MM.1S (cell line): Measurements from ENCODE around the gene SAMD8.
A peak's percentile ranks its signal among the peaks of the same experiment; 100 is the strongest.

Experiments used
- DNase-seq: peaks from one replicate; pipeline ENCODE4 v3.0.0-alpha.2; 2015
- H2AFZ ChIP-seq: fragments of 300-600 bp; sonication (generic); 2 replicates; pipeline ENCODE4 v1.6.0; 2016; ENCODE audit warnings: antibody characterized with exemption, low read length
- H3F3A ChIP-seq: fragments of 300-600 bp; sonication (generic); 2 replicates; pipeline ENCODE4 v1.6.1; 2016; ENCODE audit warnings: mild to moderate bottlenecking, antibody characterized with exemption, low read length, moderate library complexity, mixed read lengths; ENCODE audit not compliant: insufficient read depth
- H3K27ac ChIP-seq: fragments of 300-600 bp; sonication (generic); 2 replicates; pipeline ENCODE4 v1.5.1; 2016; ENCODE audit warnings: mild to moderate bottlenecking, low read length
- H3K27me3 ChIP-seq: fragments of 300-600 bp; sonication (generic); replicated peaks from 2 replicates; pipeline ENCODE4 v1.6.0; 2016; ENCODE audit warnings: low read length; ENCODE audit not compliant: insufficient read depth
- H3K36me3 ChIP-seq: fragments of 300-600 bp; sonication (generic); replicated peaks from 2 replicates; pipeline ENCODE4 v1.6.1; 2016; ENCODE audit warnings: mild to moderate bottlenecking, low read length, mixed read lengths; ENCODE audit not compliant: insufficient read depth
- H3K4me1 ChIP-seq: fragments of 300-600 bp; sonication (generic); 2 replicates; pipeline ENCODE4 v1.6.1; 2016; ENCODE audit warnings: low read length, mixed read lengths
- H3K4me2 ChIP-seq: fragments of 300-600 bp; sonication (generic); 2 replicates; pipeline ENCODE4 v1.6.0; 2016; ENCODE audit warnings: low read depth, low read length
- H3K4me3 ChIP-seq: fragments of 300-600 bp; sonication (generic); 2 replicates; pipeline ENCODE4 v1.5.1; 2016; ENCODE audit warnings: low read length, mixed read lengths
- H3K79me2 ChIP-seq: fragments of 300-600 bp; sonication (generic); 2 replicates; pipeline ENCODE4 v1.6.1; 2016; ENCODE audit warnings: mixed run types, low read length, mixed read lengths
- H3K9ac ChIP-seq: fragments of 300-600 bp; sonication (generic); 2 replicates; pipeline ENCODE4 v1.6.1; 2016; ENCODE audit warnings: low read length, mixed read lengths
- H3K9me2 ChIP-seq: fragments of 300-600 bp; sonication (generic); replicated peaks from 2 replicates; pipeline ENCODE4 v1.6.1; 2016; ENCODE audit warnings: mild to moderate bottlenecking, low read length, mixed read lengths; ENCODE audit not compliant: insufficient read depth
- H3K9me3 ChIP-seq: fragments of 300-600 bp; sonication (generic); replicated peaks from 2 replicates; pipeline ENCODE4 v1.6.1; 2016; ENCODE audit warnings: mild to moderate bottlenecking, low read length, mixed read lengths; ENCODE audit not compliant: insufficient read depth
- H4K20me1 ChIP-seq: fragments of 300-600 bp; sonication (generic); 2 replicates; pipeline ENCODE4 v1.6.1; 2016; ENCODE audit warnings: mild to moderate bottlenecking, low read length, moderate library complexity, mixed read lengths; ENCODE audit not compliant: insufficient read depth
- CTCF ChIP-seq: fragments of 300-600 bp; sonication (generic); IDR thresholded peaks from 2 replicates; pipeline ENCODE4 v1.5.1; 2016; ENCODE audit warnings: antibody characterized with exemption, low read length, mixed read lengths
- EZH2 ChIP-seq: fragments of 300-600 bp; sonication (generic); optimal IDR thresholded peaks from 2 replicates; pipeline ENCODE3; 2017; ENCODE audit warnings: low read depth, mild to moderate bottlenecking, antibody characterized with exemption, low read length, mixed read lengths
- EZH2phosphoT487 ChIP-seq: fragments of 300-600 bp; sonication (generic); IDR thresholded peaks from 2 replicates; pipeline ENCODE4 v1.6.1; 2018; ENCODE audit warnings: antibody characterized with exemption, low read length

SAMD8 gene

GRCh38 chr10:75165684-75166622, 54.5 kb downstream of the SAMD8 start:
- Histone ChIP-seq H4K20me1 (peaks cover 20% of the 10 kb centered on the region), H3K9me2 (no peaks in the 10 kb centered on the region), H3K36me3 (no peaks in the 10 kb centered on the region), H3K9ac (no peak overlapping the region), H2AFZ (no peak overlapping the region), H3K4me3 (no peak overlapping the region), H3K79me2 (peaks cover 8% of the 10 kb centered on the region; the same call in 1 of the 2 replicates), H3K27me3 (no peaks in the 10 kb centered on the region; the same call in 1 of the 2 replicates), H3K4me1 (peaks cover 17% of the 10 kb centered on the region), H3K4me2 (peak overlapping the region; percentile 45), H3F3A (peaks cover 14% of the 10 kb centered on the region), H3K27ac (no peak overlapping the region), H3K9me3 (no peaks in the 10 kb centered on the region)
- peak; percentile 84 for DNase-seq
- no peak for TF ChIP-seq CTCF
- TF ChIP-seq EZH2phosphoT487 = 0 out of 2 replicates have a peak, but pooled peaks have one; percentile 71

GRCh38 chr10:75166623-75166972, 55.1 kb downstream of the SAMD8 start:
- Histone ChIP-seq H2AFZ (no peak overlapping the region), H3K9ac (no peak overlapping the region), H3K36me3 (no peaks in the 10 kb centered on the region), H3K4me1 (peaks cover 17% of the 10 kb centered on the region), H3K79me2 (peaks cover 8% of the 10 kb centered on the region; the same call in 1 of the 2 replicates), H3K9me2 (no peaks in the 10 kb centered on the region), H4K20me1 (peaks cover 20% of the 10 kb centered on the region), H3K9me3 (no peaks in the 10 kb centered on the region), H3K4me3 (no peak overlapping the region), H3F3A (peaks cover 14% of the 10 kb centered on the region), H3K27ac (no peak overlapping the region), H3K4me2 (peak overlapping the region; percentile 45), H3K27me3 (no peaks in the 10 kb centered on the region; the same call in 1 of the 2 replicates)
- DNase-seq = no peak
- TF ChIP-seq EZH2 (no peak), CTCF (no peak), EZH2phosphoT487 (no peak)

- no peaks in the 10 kb centered on the region for H3K9me2 ChIP-seq
- H3F3A ChIP-seq = peaks cover 14% of the 10 kb centered on the region
- peaks cover 8% of the 10 kb centered on the region; the same call in 1 of the 2 replicates for H3K79me2 ChIP-seq
- no peak overlapping the region for H2AFZ ChIP-seq
- H3K4me2 ChIP-seq = no peak overlapping the region
- no peak overlapping the region for H3K9ac ChIP-seq
- peaks cover 20% of the 10 kb centered on the region for H4K20me1 ChIP-seq
- H3K27me3 ChIP-seq = no peaks in the 10 kb centered on the region; the same call in 1 of the 2 replicates
- H3K27ac ChIP-seq = no peak overlapping the region
- H3K4me3 ChIP-seq = no peak overlapping the region
- H3K36me3 ChIP-seq = no peaks in the 10 kb centered on the region
- H3K4me1 ChIP-seq = peaks cover 17% of the 10 kb centered on the region
- no peak for DNase-seq
- no peaks in the 10 kb centered on the region for H3K9me3 ChIP-seq
- no peak for TF ChIP-seq CTCF
- TF ChIP-seq EZH2phosphoT487 = no peak
- no peak for TF ChIP-seq EZH2
These were observed 56.8 kb downstream of the SAMD8 start for GRCh38 chr10:75168275-75168674.
